ENCODE data around the gene EGFL7. TPM values are rescaled to one million over a fixed set of nuclear protein-coding genes. Genes with fewer than 3 reads are reported as not detected.

EGFL7 gene
- total RNA-seq, 3 donors from 2014 or later (not counting 1 experiment from before 2014, with no cell fraction given): 0.28 to 0.47 (median 0.29) TPM

- H3K27ac Mint-ChIP-seq: no peak overlapping the region
- H3K4me1 ChIP-seq (ENCODE audit: control insufficient read depth, insufficient read depth, low read length): peaks cover 74% of the 10 kb centered on the region
- 64% methylated on average over 19 of the region's 19 CpGs for WGBS (ENCODE audit: insufficient coverage)
- H3K36me3 ChIP-seq (ENCODE audit: control insufficient read depth, insufficient read depth, low read length): no peaks in the 10 kb centered on the region
- no peaks in the 10 kb centered on the region for H3K27me3 ChIP-seq (ENCODE audit: control insufficient read depth, insufficient read depth, low read length)
- H3K4me3 Mint-ChIP-seq: no peak overlapping the region
- ATAC-seq: no peak
- H3K27ac ChIP-seq (ENCODE audit: low read length): no peak overlapping the region
- no peaks in the 10 kb centered on the region for H3K9me3 Mint-ChIP-seq
- H3K27me3 Mint-ChIP-seq (ENCODE audit: low read depth in 2 of 2): peaks cover 0 to 3% of the 10 kb centered on the region in 2 donors
- peaks cover 5 to 22% of the 10 kb centered on the region in 2 donors for H3K4me1 Mint-ChIP-seq
- intact Hi-C loops (cut with micrococcal nuclease): no loop called here
- H3K4me3 ChIP-seq (ENCODE audit: low read length): no peak overlapping the region
- H3K36me3 Mint-ChIP-seq: no peaks in the 10 kb centered on the region
- H3K9me3 ChIP-seq (ENCODE audit: control insufficient read depth, insufficient read depth, low read length): no peaks in the 10 kb centered on the region
- no peak for TF ChIP-seq CTCF (IDR thresholded peaks at IDR 0.05)
- DNase-seq: no peak
Measured at GRCh38 chr9:136625101-136626065, 37.3 kb upstream of the EGFL7 start.

- no peaks in the 10 kb centered on the region for H3K9me3 ChIP-seq (ENCODE audit: control insufficient read depth, insufficient read depth, low read length)
Measured at GRCh38 chr9:136626066-136626725, 36.5 kb upstream of the EGFL7 start.

GRCh38 chr9:136626740-136627642, 35.7 kb upstream of the EGFL7 start:
- Histone ChIP-seq H3K27ac (ENCODE audit: low read length) (no peak overlapping the region), H3K4me3 (ENCODE audit: low read length) (no peak overlapping the region), H3K36me3 (ENCODE audit: control insufficient read depth, insufficient read depth, low read length) (no peaks in the 10 kb centered on the region), H3K9me3 (ENCODE audit: control insufficient read depth, insufficient read depth, low read length) (no peaks in the 10 kb centered on the region), H3K27me3 (ENCODE audit: control insufficient read depth, insufficient read depth, low read length) (no peaks in the 10 kb centered on the region), H3K4me1 (ENCODE audit: control insufficient read depth, insufficient read depth, low read length) (peaks cover 74% of the 10 kb centered on the region)
- H3K9me3 Mint-ChIP-seq: no peaks in the 10 kb centered on the region
- H3K36me3 Mint-ChIP-seq: no peaks in the 10 kb centered on the region
- peaks cover 0 to 3% of the 10 kb centered on the region in 2 donors for H3K27me3 Mint-ChIP-seq (ENCODE audit: low read depth in 2 of 2)
- no peak overlapping the region for H3K4me3 Mint-ChIP-seq
- no peak overlapping the region for H3K27ac Mint-ChIP-seq
- 78% methylated on average over 25 of the region's 25 CpGs for WGBS (ENCODE audit: insufficient coverage)
- peaks cover 5 to 22% of the 10 kb centered on the region in 2 donors for H3K4me1 Mint-ChIP-seq
- no peak for DNase-seq
- intact Hi-C loops (cut with micrococcal nuclease): no loop called here
- TF ChIP-seq CTCF (IDR thresholded peaks at IDR 0.05): no peak
- ATAC-seq: no peak

More at GRCh38 chr9:136626066-136626725, 36.5 kb upstream of the EGFL7 start:
- DNase-seq: no peak
- Mint-ChIP-seq H3K4me1 (peaks cover 5 to 22% of the 10 kb centered on the region in 2 donors), H3K4me3 (no peak overlapping the region), H3K9me3 (no peaks in the 10 kb centered on the region), H3K36me3 (no peaks in the 10 kb centered on the region), H3K27me3 (ENCODE audit: low read depth in 2 of 2) (peaks cover 0 to 3% of the 10 kb centered on the region in 2 donors), H3K27ac (no peak overlapping the region)
- ATAC-seq: no peak
- H3K4me1 ChIP-seq (ENCODE audit: control insufficient read depth, insufficient read depth, low read length): peaks cover 74% of the 10 kb centered on the region
- whole genome bisulfite sequencing (ENCODE audit: insufficient coverage): 96% methylated on average over 23 of the region's 30 CpGs
- intact Hi-C loops (cut with micrococcal nuclease): no loop called here
- TF ChIP-seq CTCF (IDR thresholded peaks at IDR 0.05): no peak
- H3K36me3 ChIP-seq (ENCODE audit: control insufficient read depth, insufficient read depth, low read length): no peaks in the 10 kb centered on the region
- no peaks in the 10 kb centered on the region for H3K27me3 ChIP-seq (ENCODE audit: control insufficient read depth, insufficient read depth, low read length)
- H3K27ac ChIP-seq (ENCODE audit: low read length): no peak overlapping the region
- H3K4me3 ChIP-seq (ENCODE audit: low read length): no peak overlapping the region
